GM21515 (cell line): ENCODE measurements around the gene FBXO21.
"Not testable (repeated sequence)": the region's sequence is repeated elsewhere in the genome, so short reads cannot be mapped to it uniquely, and the experiment has no call there.

Experiments used
- ATAC-seq: cut with Tn5 transposase; IDR thresholded peaks from one replicate; pipeline ENCODE4 v1.9.1; 2021; ENCODE audit not compliant: unreplicated experiment

FBXO21 gene

DNA sequence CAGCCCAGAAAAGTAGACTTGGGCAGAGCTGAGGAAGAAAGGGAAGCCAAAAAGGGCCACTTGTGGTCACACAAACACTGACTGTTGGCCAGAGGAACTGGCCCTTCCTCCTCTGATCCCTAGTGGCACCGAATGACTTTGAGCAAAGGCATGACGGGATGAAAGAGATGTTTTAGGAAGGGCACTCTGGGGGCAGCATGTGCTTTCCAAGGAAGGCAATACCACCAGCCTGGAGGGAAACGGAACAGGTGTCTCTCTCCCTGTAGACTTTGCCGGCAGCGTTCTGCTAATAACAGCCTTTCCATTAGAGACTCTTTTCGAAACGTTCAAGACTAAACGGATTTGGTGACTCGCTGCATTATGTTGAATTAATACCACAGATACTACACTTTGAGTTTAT is 12.3 kb upstream of the FBXO21 start:
- no peak for ATAC-seq

DNA sequence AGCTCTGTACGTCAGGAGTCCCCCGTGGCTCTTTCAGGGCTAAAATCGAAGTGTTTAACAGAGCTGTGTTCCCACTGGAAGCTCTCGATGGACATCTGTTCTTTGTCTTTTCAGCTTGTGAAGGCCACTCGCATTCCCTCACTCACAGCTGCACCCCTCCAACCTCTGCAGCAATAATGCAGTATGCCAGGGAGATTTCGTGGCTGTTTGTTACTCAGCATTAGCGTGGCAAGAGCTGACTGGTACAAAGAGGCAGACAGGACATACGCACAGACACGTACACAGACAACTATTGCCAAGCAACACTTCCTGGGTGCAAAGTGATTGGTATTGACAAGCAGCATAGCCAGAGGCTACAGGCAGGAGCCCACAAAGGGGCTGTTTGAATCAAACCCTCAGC is 11.8 kb upstream of the FBXO21 start:
- no peak for ATAC-seq

DNA sequence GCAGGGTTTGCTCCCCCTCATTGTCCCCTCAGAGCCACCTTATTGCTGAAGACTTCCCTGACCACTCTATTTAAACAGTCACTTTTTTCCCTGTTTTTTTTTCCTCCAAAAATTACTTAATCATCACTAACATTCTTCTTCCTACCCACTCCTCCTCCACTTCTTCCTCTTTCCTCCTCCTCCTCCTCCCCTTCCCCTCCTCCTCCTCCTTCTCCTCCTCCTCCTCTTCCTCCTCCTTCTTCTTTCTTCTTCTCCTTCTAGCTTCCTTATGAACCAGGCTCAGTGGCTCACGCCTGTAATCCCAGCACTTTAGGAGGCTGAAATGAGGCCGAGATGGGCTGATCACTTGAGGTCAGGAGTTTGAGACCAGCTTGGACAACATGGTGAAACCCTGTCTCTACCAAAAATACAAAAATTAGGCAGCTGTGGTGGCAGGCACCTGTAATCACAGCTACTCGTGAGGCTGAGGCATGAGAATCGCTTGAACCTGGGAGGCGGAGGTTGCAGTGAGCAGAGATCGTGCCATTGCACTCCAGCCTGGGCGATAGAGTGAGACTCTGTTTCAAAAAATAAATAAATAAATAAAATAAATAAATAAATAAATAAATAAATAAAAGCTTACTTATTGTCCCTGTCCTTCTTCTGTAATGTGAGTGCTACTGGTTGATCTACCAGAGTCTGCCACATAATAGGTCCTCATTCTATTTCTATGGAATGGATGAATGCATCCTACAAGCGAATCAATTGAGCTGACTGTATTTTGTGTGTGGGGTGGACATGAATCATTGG is 9.9 kb upstream of the FBXO21 start:
- not testable (repeated sequence) for ATAC-seq

DNA sequence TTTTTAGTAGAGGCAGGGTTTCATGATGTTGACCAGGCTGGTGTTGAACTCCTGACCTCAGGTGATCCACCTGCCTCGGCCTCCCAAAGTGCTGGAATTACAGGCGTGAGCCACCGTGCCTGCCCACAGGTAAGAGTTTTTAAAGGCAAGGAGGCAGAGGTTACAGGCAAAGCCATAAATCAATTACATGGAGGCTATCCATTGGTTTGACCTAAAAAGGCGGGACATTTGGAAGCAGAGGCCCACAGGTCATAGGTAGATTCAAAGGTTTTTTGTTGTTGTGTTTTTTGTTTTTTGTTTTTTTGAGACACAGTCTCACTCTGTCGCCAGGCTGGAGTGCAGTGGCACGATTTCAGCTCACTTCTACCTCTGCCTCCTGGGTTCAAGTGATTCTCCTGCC is 6.1 kb upstream of the FBXO21 start:
- ATAC-seq, result not testable (repeated sequence)

DNA sequence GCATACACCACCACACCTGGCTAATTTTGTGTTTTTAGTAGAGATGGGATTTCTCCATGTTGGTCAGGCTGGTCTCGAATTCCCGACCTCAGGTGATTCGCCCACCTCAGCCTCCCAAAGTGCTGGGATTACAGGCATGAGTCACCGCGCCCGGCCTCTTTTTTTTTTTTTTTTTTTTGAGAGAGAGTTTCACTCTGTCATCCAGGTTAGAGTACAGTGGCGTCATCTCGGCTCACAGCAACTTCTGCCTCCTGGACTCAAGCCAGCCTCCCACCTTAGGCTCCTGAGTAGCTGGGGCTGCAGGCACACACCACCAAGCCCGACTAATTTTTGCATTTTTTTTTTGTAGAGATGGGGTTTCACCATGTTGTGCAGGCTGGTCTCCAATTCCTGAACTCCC is 4.8 kb upstream of the FBXO21 start:
- not testable (repeated sequence) for ATAC-seq

DNA sequence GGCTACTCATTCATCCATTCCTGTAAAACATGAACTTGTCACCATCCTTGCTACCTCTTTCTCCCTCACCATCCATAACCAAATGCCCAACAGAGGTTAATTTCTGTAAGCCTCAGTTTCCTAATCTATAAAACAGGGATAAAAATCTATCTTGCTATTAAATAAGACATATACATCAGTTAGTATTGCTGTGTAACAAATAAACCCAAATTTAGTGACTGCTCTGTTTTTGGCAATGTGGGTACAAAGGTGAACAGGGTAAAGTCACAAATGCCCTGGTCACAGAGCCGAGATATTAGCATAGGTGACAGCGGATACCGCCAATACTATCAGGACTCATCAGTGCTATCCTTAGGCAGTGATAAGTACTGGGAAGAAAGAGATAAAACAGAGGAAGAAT is 3.6 kb upstream of the FBXO21 start:
- no peak for ATAC-seq

DNA sequence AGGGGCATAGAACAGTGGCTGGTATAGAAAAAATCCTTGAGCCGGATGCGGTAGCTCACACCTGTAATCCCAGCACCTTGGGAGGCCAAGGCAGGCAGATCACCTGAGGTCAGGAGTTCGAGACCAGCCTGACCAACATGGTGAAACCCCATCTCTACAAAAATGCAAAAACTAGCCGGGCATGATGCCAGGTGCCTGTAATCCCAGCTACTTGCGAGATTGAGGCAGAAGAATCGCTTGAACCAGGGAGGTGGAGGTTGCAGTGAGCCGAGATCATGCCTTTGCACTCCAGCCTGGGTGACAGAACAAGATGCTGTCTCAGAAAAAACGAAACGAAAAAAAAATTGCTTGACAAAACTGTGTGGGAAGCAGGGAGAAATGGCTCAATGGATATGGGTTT is 2.3 kb upstream of the FBXO21 start:
- not testable (repeated sequence) for ATAC-seq

DNA sequence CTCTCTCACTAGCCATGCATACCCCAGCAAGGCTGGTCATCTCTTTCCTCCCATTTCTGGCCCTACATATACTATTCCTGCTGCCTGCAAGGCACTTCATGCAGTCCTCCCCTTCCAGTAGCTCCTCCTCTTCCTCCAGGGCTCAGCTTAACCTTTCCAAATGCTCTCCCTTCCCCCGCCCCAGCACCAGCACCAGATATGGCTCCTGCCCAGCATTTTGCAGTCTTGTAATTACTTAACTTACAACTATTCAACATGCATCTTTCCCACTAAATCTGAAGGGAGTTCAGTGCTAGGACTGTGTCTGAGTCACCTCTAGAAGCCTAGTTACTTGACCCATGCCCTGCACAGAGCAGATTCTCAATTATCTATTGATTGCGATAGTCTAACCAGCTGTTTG is 1.8 kb upstream of the FBXO21 start:
- no peak for ATAC-seq

DNA sequence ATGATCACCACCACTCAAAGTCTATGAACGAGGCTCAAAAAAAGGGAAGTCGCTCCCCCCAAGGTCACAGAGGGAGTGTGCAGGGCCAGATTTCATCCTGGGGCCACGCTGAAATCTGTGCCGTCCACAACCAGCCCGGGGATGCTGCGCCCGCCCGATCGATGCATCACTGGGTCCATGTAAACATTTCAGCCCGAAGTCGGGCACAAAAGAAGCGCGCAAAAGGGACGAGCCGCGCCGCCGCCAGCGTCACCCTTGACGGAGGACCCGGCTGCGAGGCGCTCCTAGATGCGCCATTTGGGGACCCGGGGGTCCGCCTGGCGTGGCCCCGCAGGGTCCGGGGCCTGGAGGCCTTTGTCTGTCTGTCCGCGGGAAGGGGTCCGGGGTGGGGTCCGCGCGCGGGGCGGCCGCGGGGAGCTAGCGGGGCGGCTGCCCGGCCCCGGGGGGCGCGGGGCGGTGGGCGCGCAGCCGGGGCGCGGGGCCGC is 503 bp downstream of the FBXO21 start:
- peak; percentile 44 for ATAC-seq

DNA sequence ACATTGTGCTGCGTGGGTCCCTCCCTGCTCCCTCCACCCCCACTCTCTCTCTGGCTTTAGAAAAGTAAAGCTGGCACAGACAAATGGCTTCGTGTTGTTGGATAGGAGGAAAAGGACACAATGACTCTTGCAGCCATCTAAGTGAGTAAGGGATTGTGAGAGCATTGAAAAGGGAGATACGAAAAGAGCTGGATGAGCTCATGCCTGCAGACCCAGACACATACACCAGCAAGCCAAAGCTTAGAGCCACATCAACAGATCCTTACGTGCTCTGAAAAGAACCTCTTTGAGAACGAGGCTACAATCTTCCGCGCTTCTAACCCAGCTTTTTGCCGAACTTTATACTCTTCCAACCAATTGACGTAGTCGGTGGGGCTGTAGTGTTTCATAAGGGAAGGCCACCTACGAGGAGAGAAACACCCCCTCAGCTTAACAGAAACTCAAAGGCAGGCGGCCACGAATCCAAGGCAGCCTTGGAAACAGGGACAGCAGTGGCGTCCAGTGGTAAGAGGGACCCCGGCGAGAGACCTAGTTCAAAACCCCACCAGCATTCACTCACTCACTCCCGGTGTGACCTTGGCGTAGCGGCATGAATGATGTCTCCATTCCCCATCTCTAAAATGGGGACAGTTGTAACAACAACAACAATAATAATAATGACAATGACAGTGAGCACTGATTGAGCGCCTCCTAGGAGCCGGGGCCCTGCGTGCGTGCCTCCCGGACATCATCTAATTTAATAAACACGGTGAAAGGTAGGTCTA is 1.1 kb downstream of the FBXO21 start:
- ATAC-seq, result no peak

DNA sequence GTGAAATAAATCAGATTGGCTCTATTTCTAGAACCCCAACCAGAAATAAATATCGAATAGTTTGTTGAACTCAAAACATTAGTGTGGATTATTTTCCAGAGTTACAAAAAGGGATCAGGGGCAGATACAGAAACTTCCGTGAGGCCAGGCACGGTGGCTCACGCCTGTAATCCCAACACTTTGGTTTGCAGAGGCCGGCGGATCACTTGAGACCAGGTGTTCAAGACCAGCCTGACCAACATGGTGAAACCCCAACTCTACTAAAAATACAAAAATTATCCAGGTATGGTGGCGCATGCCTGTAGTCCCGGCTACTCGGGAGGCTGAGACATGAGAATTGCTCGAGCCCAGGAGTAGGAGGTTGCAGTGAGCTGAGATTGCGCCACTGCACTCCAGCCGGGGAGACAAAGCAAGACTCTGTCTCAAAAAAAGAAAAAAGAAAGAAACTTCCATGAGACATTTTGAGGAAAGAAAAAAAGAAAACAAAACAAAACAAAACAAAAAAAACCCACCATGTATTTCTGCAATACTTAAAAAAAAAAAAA is 2.1 kb downstream of the FBXO21 start:
- no peak for ATAC-seq

DNA sequence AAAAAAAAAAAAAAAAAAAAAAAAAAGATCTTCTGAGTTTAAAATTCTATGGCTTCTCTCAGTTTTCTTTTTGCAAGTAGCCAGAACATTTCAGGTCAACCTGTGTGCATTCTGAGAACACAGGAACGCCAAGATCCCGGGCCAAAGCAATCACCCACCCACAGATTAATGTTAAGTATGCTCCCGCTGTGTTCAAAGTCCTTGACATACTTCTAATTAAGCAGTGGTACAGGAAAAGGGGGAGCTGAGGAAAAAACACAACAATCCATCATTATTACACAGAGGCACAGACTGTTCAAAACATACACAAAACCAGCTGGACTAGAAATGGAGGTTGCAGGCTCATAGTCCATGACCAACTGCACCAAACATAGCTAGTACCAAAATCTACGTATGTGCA is 2.8 kb downstream of the FBXO21 start:
- no peak for ATAC-seq

DNA sequence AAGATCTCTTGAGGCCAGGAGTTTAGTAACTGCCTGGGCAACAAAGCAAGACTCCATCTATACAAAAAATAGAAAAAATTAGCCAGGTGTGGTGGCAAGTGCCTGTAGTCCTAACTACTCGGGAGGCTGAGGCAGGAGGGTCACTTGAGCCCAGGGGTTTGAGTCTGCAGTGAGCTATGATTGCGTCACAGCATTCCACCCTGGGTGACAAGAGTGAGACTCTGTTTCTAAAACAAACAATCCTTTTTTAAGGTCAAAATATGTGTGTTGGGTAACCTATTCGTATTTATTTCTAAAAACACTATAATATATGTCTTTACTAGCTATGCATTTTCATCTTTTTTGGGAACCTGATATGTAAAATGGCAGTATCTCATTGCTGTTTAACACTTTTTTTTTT is 7.4 kb downstream of the FBXO21 start:
- no peak for ATAC-seq

DNA sequence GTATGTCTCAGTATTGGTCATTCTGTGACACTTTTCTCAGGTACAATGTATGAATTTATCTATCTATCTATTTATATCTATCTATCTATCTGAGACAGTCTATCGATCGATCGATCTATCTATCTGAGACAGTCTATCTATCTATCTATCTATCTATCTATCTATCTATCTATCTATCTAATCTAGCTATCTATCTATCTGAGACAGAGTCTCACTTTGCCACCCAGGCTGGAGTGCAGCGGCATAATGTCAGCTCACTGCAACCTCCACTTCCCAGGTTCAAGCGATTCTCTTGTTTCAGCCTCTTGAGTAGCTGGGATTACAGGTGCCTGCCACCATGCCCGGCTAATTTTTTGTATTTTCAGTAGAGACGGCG is 8.8 kb downstream of the FBXO21 start:
- ATAC-seq, result not testable (repeated sequence)

DNA sequence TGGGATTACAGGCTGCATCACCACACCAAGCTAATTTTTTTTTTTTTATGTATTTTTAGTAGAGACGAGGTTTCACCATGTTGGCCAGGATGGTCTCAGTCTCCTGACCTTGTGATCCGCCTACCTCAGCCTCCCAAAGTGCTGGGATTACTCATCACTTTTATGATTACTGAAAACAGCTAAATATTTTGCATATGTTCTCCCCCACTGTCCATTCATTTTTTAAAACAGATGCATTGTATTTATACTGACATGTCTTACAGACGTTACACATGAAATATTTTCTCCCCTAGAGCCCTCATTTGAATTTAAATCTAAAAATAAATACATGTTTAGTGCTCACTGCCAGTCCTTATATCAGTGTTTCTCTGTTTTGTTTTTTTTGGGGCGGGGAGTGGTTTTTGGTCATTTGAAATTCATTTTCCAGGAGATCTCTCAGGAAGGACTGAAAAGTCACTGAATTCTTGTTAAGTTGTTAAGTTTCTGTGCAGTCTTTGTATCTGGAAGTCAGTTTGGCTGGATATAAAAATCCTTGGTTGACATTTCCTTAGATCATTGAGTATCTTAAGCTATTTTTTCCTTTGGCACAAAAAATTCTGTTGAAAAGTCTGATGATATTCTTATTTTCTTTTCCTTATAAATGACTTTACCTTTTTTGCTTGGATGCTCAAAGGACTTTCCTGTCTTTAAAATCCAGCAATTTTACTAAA is 9.4 kb downstream of the FBXO21 start:
- no peak for ATAC-seq

DNA sequence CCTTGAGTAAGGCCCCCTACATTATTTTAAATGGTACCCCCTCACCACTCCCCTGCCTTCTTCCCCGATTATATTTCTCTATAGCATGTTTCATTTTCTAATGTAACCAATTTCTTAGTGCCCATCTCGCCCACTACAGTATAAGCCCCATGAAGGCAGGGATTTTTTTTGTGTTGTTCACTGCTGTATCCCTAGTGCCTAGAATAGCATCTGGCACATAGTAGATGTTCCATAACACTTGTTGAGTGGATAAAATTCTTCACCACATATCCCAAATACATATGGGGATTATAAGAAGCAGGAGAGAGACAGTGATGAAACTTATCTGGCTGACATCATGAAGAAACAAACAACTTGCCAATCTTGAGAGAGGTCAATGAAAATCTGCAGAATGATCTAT is 11.5 kb downstream of the FBXO21 start:
- no peak for ATAC-seq

DNA sequence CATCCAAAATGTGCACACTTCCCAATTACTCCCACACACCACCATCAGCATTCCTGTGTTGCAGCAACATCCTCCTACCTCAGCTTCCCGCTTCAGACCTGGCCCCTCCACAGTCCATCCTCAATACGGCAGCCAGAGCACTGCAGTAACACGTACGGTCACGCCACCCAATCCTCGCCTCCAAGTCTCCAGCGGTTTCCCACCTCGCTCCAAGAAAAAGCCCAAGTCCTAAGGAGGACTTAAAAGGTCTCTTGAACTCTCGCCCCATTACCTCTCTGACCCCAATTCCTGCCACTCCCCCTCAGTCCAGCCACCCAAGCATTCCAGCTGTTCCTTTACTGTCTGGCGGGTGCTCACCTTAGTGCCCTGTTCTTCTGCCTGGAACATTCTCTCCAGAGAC is 12.0 kb downstream of the FBXO21 start:
- ATAC-seq, result no peak

DNA sequence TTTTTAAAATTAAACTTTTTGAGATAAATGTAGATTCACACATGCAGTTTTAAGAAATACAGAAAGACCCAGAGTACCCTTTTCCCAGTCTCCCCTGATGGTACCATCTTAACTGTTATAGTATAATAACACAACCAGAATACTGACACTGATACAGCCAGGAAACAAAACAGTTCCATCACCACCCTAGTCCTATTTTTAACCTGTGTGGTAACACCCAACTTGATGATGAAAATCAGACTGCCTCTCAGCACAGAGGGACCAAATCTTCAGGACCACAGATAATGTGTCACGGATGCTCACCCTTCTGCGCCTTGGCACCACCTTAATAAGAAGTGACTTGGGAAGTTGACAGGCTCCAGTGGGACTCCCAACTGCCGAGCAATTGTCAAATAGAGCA is 18.1 kb downstream of the FBXO21 start:
- no peak for ATAC-seq

DNA sequence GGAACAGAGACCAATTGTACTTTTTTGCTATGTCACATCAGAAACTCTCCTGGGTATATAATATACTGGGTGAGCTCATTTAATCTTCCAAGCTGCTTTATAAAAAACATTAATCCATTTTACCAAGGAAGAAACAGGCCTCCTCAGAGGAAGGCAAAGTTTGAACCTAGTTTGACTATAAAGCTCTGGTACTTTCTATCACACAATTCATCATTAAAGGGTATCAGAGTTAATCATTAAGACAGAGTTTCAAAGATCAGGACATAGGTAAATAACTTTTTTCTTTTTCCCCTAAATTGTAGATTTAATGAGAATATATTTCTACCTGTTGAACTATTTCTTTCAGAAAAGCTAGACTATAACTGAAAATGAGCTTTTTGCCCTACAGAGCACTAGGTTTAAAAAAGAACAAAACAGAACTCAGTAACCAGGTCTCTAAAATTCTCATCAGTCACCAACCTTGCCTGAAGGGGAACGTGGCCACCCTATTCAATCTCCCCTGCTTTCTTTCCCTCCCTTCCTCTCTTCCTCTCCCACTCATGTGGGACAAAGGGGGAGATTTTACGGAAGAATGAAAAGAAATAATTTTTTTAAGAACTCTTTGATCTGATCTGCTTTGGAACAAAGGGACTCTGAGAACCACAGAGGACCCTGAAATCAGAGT is 18.6 kb downstream of the FBXO21 start:
- no peak for ATAC-seq

DNA sequence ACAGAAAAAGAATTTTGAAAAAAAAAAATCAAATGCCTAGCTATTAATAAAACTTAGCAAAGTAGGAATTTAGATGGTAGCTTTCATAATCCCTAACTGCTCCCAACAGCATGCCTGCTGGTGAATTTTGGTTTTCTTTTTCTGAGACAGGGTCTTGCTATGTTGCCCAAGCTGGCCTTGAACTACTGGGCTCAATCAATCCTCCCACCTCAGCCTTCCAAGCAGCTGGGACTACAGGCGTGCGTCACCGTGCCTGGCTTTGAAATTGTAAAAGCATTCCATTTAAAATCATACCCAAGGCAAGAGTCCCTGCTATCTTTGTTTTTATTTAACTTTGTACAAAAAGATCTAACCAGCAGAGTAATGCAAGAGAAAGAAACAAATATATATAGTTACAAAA is 20.7 kb downstream of the FBXO21 start:
- no peak for ATAC-seq

DNA sequence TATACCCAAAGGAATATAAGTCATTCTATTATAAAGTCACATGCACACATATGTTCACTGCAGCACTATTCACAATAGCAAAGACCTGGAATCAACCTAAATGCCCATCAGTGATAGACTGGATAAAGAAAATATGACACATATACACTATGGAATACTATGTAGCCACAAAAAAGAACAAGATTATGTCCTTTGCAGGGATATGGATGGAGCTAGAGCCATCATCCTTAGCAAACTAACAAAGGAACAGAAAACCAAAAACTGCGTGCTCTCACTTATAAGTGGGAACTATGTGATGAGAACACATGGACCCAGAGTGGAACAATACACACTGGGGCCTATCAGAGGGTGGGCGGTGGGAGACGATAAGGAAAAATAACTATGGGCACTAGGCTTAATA is 21.3 kb downstream of the FBXO21 start:
- no peak for ATAC-seq
